ENCODE results near the gene ST8SIA5. TPM values are rescaled to one million over a fixed set of nuclear protein-coding genes. Genes with fewer than 3 reads are reported as not detected.

ST8SIA5 gene
- total and polyA plus RNA-seq, 8 donors, result 0.09 to 0.43 (median 0.27) TPM

DNA sequence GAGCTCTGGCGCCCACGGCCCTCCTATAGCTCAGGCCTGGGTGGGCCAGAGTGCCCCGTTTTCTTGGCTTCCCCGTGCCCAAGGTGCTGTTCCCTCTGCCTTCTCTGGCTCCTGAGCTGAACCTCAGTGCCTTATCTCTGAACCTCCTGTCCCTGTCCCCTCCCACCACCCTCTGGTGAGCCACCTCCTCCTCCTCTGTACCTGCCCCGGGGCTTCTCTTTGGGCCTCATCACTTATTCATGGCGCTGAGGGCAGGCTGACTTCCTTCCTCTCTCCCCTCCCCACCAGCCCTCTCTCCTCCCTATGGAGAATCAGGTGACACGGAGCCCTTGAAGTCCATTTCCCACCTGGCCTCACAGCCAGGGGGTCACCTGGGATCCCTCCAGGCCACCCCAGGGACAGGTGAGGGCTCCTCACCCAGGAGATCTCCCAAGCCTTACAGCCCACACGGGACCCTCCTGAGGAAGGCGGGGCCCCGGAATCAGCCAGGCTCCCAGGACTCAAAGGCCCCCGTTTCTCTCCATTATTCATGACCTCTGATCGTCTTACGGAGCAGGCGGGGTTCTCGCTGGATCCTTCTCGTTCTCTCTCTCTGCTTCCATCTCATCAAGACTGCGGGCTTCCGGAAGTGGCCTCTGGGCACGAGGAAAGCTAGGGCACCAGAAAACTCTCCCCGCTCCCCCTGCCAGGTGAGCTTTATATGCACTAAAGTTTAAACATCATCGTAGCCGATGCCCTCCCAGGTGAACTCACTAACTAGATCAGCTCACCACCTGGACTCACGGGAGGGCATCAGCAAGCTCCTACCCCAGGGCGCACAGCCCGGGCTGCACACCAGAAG lies 99.5 kb downstream of the ST8SIA5 start, which contains the start of gene LOXHD1:
TSS of gene LOXHD1 (minus strand) at position 106 of the 841 bp plus-strand sequence. CDS start 187 bp downstream, outside the sequence.
- Histone ChIP-seq H3K4me3 (no peak within 1 kb of the TSS), H3K9me3 (no peaks in the 10 kb centered on the region), H3K27me3 (peaks cover 0 to 3% of the 10 kb centered on the region in 2 donors), H3K36me3 (no peaks in the 10 kb centered on the region), H3K4me1 (no peaks in the 10 kb centered on the region), H3K27ac (no peak within 1 kb of the TSS)
- DNase-seq (no peak), ATAC-seq (no peak)
- TF ChIP-seq, protein P1, sequence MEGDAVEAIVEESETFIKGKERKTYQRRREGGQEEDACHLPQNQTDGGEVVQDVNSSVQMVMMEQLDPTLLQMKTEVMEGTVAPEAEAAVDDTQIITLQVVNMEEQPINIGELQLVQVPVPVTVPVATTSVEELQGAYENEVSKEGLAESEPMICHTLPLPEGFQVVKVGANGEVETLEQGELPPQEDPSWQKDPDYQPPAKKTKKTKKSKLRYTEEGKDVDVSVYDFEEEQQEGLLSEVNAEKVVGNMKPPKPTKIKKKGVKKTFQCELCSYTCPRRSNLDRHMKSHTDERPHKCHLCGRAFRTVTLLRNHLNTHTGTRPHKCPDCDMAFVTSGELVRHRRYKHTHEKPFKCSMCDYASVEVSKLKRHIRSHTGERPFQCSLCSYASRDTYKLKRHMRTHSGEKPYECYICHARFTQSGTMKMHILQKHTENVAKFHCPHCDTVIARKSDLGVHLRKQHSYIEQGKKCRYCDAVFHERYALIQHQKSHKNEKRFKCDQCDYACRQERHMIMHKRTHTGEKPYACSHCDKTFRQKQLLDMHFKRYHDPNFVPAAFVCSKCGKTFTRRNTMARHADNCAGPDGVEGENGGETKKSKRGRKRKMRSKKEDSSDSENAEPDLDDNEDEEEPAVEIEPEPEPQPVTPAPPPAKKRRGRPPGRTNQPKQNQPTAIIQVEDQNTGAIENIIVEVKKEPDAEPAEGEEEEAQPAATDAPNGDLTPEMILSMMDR (IDR thresholded peaks at IDR 0.05), result no peak
- intact Hi-C loops (cut with DNase I), result loop anchor here (5.0 to 10.0 kb wide), 3 partner anchors 375 to 513 kb away; a partner anchor contains a TSS

DNA sequence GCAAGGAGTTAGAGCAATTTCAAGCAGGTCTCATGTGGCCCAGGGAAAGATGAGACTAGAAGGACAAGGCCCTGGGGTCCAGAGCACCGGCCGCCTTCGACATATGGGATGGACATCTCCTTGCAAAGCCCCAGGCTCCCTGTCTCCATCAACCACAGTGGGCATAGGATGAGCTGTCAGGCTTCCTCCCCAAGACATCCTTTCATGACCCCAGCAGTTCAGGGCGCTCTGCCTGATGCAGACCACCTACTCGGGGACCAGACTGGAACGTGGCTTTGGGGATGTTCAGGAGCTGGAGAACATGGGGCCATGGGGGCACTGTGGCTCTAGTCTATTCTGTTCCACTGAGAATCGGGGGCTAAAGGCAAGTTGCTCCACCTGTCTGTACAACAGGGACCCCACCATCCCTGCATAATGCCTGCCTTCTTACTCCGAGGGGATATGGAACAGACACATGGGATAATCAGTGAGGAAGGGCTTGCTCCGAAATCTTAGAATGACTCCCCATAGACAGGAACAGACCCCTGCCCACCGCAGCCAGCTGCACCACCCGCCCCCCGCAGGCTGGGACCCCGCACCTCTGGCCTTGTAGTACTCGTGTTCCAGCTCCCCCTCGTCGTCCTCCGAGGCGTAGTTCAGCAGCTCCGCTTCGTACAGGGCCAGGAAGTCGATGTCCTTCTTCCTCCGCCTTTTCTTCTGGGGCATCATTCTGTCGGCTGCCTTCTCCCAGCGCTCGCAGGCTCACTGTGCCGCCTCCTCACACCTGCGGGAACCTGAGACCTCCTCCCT lies 100.3 kb downstream of the ST8SIA5 start:
- ATAC-seq, result no peak
- TF ChIP-seq, protein P1 (IDR thresholded peaks at IDR 0.05), result no peak
- intact Hi-C loops (cut with DNase I), result loop anchor here (5.0 to 10.0 kb wide), 3 partner anchors 374 to 512 kb away; a partner anchor contains a TSS

DNA sequence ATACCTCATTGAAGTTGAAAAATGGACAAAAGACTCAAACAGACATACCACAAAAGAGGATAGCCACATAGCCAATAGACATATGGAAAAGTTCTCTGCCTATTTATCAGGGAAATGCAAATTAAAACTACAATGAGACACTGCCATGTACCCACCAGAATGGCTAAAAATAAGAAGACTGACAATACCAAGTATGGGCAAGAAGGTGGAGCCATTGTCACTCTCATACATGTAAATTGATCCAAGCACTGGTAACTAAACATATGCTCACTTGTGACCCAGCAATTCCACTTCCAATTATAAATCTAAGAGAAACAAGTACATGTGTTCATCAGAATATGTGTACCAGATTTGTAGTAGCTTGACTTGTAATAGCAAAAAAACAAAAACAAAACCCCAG lies 104.5 kb downstream of the ST8SIA5 start:
- H3K9me3 ChIP-seq, result no peaks in the 10 kb centered on the region
- no peaks in the 10 kb centered on the region for H3K36me3 ChIP-seq
- no peak overlapping the region for H3K4me3 ChIP-seq
- H3K27me3 ChIP-seq, result peaks cover 0 to 3% of the 10 kb centered on the region in 2 donors
- no peak overlapping the region for H3K27ac ChIP-seq
- TF ChIP-seq, protein P1 (IDR thresholded peaks at IDR 0.05), result no peak
- ATAC-seq (no peak), DNase-seq (no peak)
- intact Hi-C loops (cut with DNase I), result loop anchor here (10.0 kb wide), 2 partner anchors 478 to 508 kb away; a partner anchor contains a TSS
- no peaks in the 10 kb centered on the region for H3K4me1 ChIP-seq

More for the DNA sequence above, 100.3 kb downstream of the ST8SIA5 start:
- Histone ChIP-seq H3K4me3 (no peak overlapping the region), H3K27ac (no peak overlapping the region), H3K9me3 (no peaks in the 10 kb centered on the region), H3K27me3 (peaks cover 0 to 3% of the 10 kb centered on the region in 2 donors), H3K36me3 (no peaks in the 10 kb centered on the region), H3K4me1 (no peaks in the 10 kb centered on the region)
- no peak for DNase-seq

DNA sequence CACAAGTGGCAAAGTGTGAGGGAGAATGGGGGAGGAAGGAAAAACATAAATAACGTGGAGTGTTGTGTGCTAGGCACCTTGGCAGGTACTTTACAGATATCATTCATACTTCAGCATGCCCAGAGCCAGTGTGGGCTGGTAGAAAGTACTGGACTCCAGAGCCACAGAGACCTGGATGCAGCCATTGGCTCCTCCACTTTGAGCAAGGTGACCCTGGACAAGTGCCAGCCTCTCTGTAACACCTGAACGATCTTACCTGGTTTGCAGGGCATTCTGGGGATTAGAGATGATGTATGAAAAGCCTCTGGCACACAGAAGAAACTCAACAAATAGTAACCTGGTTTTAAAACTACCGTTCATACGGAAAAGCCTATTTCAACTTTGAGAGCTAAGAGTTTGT lies 106.2 kb downstream of the ST8SIA5 start:
- no peaks in the 10 kb centered on the region for H3K9me3 ChIP-seq
- no peak for ATAC-seq
- no peak overlapping the region for H3K4me3 ChIP-seq
- TF ChIP-seq, protein P1 (IDR thresholded peaks at IDR 0.05), result no peak
- peaks cover 0 to 3% of the 10 kb centered on the region in 2 donors for H3K27me3 ChIP-seq
- intact Hi-C loops (cut with DNase I), result loop anchor here (10.0 kb wide), 2 partner anchors 476 to 506 kb away; a partner anchor contains a TSS
- H3K27ac ChIP-seq, result no peak overlapping the region
- no peaks in the 10 kb centered on the region for H3K36me3 ChIP-seq
- no peak for DNase-seq
- no peaks in the 10 kb centered on the region for H3K4me1 ChIP-seq
